Keratinocyte (primary cell): ENCODE data around the gene OR56A3. TPM values are rescaled to one million over a fixed set of nuclear protein-coding genes. Genes with fewer than 3 reads are reported as not detected.

ENCODE experiments used
- DNase-seq: peaks from one replicate; pipeline ENCODE4 v3.0.0-alpha.2; 2011; ENCODE audit warnings: low read depth, missing footprints, low spot score
- FAIRE-seq: peaks from 2 replicates; lab custom pipeline; 2011; peaks lifted over from hg19 to GRCh38; lab: Jason Lieb, UNC
- H2AFZ ChIP-seq: 2 replicates; pipeline ENCODE4 v1.6.0; 2012; ENCODE audit warnings: low read length, control low read depth, inconsistent platforms; ENCODE audit not compliant: control insufficient read depth
- H3K27ac ChIP-seq: 2 replicates; pipeline ENCODE4 v1.5.1; 2011; ENCODE audit warnings: low read length; ENCODE audit not compliant: control insufficient read depth, insufficient read depth
- H3K27me3 ChIP-seq: 3 replicates; pipeline ENCODE4 v1.6.0; 2011; ENCODE audit warnings: low read length; ENCODE audit not compliant: control insufficient read depth, insufficient read depth; ENCODE audit errors: extremely low read depth
- H3K36me3 ChIP-seq, 2 experiments: 2 replicates in 1 of 2; 3 replicates in 1 of 2; pipeline ENCODE4 v1.5.1; 2011; ENCODE audit warnings: low read length in 2 of 2, mild to moderate bottlenecking in 1 of 2; ENCODE audit not compliant: control insufficient read depth in 2 of 2, insufficient read depth in 2 of 2; ENCODE audit errors: extremely low read depth in 1 of 2
- H3K4me1 ChIP-seq: 3 replicates; pipeline ENCODE4 v1.5.1; 2011; ENCODE audit warnings: low read length; ENCODE audit not compliant: control insufficient read depth, insufficient read depth; ENCODE audit errors: extremely low read depth
- H3K4me2 ChIP-seq: 3 replicates; pipeline ENCODE4 v1.6.0; 2011; ENCODE audit warnings: low read depth, low read length; ENCODE audit not compliant: control insufficient read depth, insufficient read depth; ENCODE audit errors: extremely low read depth
- H3K4me3 ChIP-seq, 3 experiments: fragments of 200-600 bp in 1 of 3; sonication (generic) in 1 of 3; 2 replicates in 2 of 3; 3 replicates in 1 of 3; pipeline ENCODE4 v1.5.1; 2011 to 2016; ENCODE audit warnings: low read length in 3 of 3, mild to moderate bottlenecking in 3 of 3, control low read depth in 2 of 3, inconsistent platforms in 1 of 3, low read depth in 1 of 3, mixed read lengths in 1 of 3, mixed run types in 1 of 3, moderate library complexity in 1 of 3; ENCODE audit not compliant: control insufficient read depth in 2 of 3, insufficient read depth in 2 of 3; ENCODE audit errors: extremely low read depth in 1 of 3
- H3K79me2 ChIP-seq: 2 replicates; pipeline ENCODE4 v1.6.0; 2012; ENCODE audit warnings: low read length; ENCODE audit not compliant: control insufficient read depth, insufficient read depth
- H3K9ac ChIP-seq: 3 replicates; pipeline ENCODE4 v1.6.0; 2011; ENCODE audit warnings: low read length; ENCODE audit not compliant: control insufficient read depth, insufficient read depth; ENCODE audit errors: extremely low read depth
- H3K9me1 ChIP-seq: 3 replicates; pipeline ENCODE4 v1.6.0; 2011; ENCODE audit warnings: low read length; ENCODE audit not compliant: control insufficient read depth, insufficient read depth; ENCODE audit errors: extremely low read depth
- H3K9me3 ChIP-seq: 2 replicates; pipeline ENCODE4 v1.5.1; 2012; ENCODE audit warnings: low read depth, low read length; ENCODE audit not compliant: control insufficient read depth
- H4K20me1 ChIP-seq: 3 replicates; pipeline ENCODE4 v1.6.0; 2011; ENCODE audit warnings: low read length; ENCODE audit not compliant: control insufficient read depth, insufficient read depth; ENCODE audit errors: extremely low read depth
- EZH2 ChIP-seq: IDR thresholded peaks from one replicate; pipeline ENCODE4 v1.6.1; 2012; ENCODE audit warnings: inconsistent platforms, mild to moderate bottlenecking, low read length, moderate library complexity
- dilution Hi-C: fragments of 300-500 bp; cut with MboI; formaldehyde crosslinking; loops from one replicate; pipeline ENCODE4 v1.7.0; 2020; ENCODE audit warnings: low sequenced_read_pairs; ENCODE audit not compliant: extremely low pct_ligation_motif_present
- polyA plus RNA-seq, 5 experiments: library from polyadenylated mRNA; depleted of rRNA in 3 of 5; stranded (reverse) in 3 of 5; stranded (forward) in 1 of 5; unstranded in 1 of 5; fragments of >200 nt; gene quantifications; 1 replicate in 1 of 5; 2 replicates in 3 of 5; 3 replicates in 1 of 5; pipeline versions ENCODE4 v1.2.1 to v1.2.3, GENCODE V29; 2011 to 2012; ENCODE audit warnings: missing spikeins in 2 of 5, low read depth in 1 of 5, low replicate concordance in 1 of 5
- TF ChIP-seq, protein P1 (sequence below), 3 experiments: IDR thresholded peaks in 1 of 3; conservative IDR thresholded peaks in 1 of 3; optimal IDR thresholded peaks in 1 of 3; 2 replicates in 2 of 3; 3 replicates in 1 of 3; pipeline versions ENCODE3 to v1.5.1; 2011; ENCODE audit warnings: low read length in 3 of 3, mild to moderate bottlenecking in 3 of 3, moderate library complexity in 2 of 3, control low read depth in 1 of 3, inconsistent platforms in 1 of 3; ENCODE audit not compliant: insufficient read depth in 2 of 3; ENCODE audit errors: extremely low read depth in 1 of 3

The OR56A3 gene
- polyA plus RNA-seq, 1 donor (not counting 4 experiments of a cell fraction or from before 2014, with no cell fraction given) = not detected

DNA sequence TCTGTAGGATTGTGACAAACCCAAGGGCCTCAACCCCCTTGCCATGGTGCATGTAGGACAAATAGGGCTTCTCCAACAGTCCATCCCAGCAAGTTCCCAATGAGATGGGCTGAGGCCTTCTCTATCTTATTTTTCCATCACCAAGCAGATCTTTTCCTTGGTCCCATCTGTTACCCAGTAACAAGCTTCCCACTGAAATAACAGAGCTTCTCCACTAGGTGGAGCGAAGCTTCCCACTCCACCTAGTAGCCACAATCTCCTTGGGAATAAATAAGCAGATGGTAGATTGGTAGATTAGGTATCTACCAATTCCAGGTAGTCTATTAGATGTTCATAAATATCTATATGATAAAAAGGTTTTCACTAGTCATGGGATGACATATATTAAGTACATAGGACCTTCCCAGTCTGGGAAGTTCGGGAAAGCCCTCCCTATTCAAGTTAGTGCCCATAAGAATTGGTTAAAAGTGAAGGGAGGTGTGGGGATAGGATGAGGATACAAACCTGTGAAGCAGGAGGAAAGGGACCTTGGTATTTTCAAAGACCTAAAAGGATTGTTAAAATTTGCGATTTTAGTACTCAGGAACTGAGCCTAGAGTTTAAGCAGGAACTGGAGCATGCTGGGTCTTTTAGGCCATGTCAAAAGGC, 50.7 kb downstream of the OR56A3 start:
- Histone ChIP-seq H3K27me3 (no peaks in the 10 kb centered on the region), H3K36me3 (no peaks in the 10 kb centered on the region), H4K20me1 (no peaks in the 10 kb centered on the region), H2AFZ (no peak overlapping the region), H3K9ac (no peak overlapping the region), H3K9me1 (no peaks in the 10 kb centered on the region), H3K4me3 (no peak overlapping the region), H3K9me3 (no peaks in the 10 kb centered on the region), H3K27ac (no peak overlapping the region), H3K4me2 (no peak overlapping the region), H3K79me2 (no peaks in the 10 kb centered on the region), H3K4me1 (no peaks in the 10 kb centered on the region)
- FAIRE-seq (peak; percentile 17), DNase-seq (peak; percentile 13)
- dilution Hi-C loops = no loop called here
- TF ChIP-seq EZH2 = no peak
- TF ChIP-seq, protein P1, sequence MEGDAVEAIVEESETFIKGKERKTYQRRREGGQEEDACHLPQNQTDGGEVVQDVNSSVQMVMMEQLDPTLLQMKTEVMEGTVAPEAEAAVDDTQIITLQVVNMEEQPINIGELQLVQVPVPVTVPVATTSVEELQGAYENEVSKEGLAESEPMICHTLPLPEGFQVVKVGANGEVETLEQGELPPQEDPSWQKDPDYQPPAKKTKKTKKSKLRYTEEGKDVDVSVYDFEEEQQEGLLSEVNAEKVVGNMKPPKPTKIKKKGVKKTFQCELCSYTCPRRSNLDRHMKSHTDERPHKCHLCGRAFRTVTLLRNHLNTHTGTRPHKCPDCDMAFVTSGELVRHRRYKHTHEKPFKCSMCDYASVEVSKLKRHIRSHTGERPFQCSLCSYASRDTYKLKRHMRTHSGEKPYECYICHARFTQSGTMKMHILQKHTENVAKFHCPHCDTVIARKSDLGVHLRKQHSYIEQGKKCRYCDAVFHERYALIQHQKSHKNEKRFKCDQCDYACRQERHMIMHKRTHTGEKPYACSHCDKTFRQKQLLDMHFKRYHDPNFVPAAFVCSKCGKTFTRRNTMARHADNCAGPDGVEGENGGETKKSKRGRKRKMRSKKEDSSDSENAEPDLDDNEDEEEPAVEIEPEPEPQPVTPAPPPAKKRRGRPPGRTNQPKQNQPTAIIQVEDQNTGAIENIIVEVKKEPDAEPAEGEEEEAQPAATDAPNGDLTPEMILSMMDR (optimal IDR thresholded peaks at IDR 0.05 in 1 of 3, IDR thresholded peaks at IDR 0.05 in 1 of 3, conservative IDR thresholded peaks at IDR 0.05 in 1 of 3; ENCODE audit: extremely low read depth in 1 of 3, insufficient read depth in 2 of 3, low read length in 3 of 3) = peak; percentile 54 to 56 (median 55)

DNA sequence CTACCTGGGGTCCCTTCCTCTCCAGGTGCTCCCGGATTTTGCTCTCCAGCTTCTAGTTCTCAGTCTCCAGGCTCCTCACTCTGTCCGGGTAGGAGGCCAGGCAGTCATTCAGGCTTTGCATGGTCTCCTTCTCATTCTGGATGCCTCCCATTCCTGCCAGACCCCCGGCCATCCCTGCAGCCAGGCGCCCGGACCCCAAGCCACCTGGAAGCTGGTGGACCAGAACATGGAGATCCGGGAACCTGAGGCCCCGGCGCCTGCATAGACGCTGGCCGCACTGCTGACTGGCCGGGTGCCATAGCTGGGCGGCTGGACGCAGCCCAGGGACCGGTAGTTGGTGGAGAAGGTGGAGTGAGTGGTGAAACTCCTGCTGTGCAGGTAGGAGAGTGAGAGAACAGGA, 52.7 kb downstream of the OR56A3 start:
- DNase-seq = no peak
- H3K4me1 ChIP-seq = no peaks in the 10 kb centered on the region
- H4K20me1 ChIP-seq = no peaks in the 10 kb centered on the region
- dilution Hi-C loops = no loop called here
- H3K27ac ChIP-seq = no peak overlapping the region
- H3K4me2 ChIP-seq = no peak overlapping the region
- no peaks in the 10 kb centered on the region for H3K27me3 ChIP-seq
- TF ChIP-seq, protein P1 (optimal IDR thresholded peaks at IDR 0.05 in 1 of 3, IDR thresholded peaks at IDR 0.05 in 1 of 3, conservative IDR thresholded peaks at IDR 0.05 in 1 of 3; ENCODE audit: extremely low read depth in 1 of 3, insufficient read depth in 2 of 3, low read length in 3 of 3) = no peak
- TF ChIP-seq EZH2 = no peak
- H3K9me1 ChIP-seq = no peaks in the 10 kb centered on the region
- no peak for FAIRE-seq
- no peaks in the 10 kb centered on the region for H3K9me3 ChIP-seq
- H3K36me3 ChIP-seq = no peaks in the 10 kb centered on the region
- no peak overlapping the region for H3K4me3 ChIP-seq
- no peak overlapping the region for H3K9ac ChIP-seq
- H2AFZ ChIP-seq = no peak overlapping the region
- H3K79me2 ChIP-seq = no peaks in the 10 kb centered on the region

Other genes with a start within 250 kb of the OR56A3 start
- 0.04 TPM in 1 of 3 replicates, not detected in the others for gene OR56B1, start 205.8 kb upstream of the OR56A3 start, polyA plus RNA-seq
- 0.23 TPM in 1 of 3 replicates, not detected in the others for gene OR52N4, start 188.0 kb upstream of the OR56A3 start, polyA plus RNA-seq
- gene OR52N5, start 158.9 kb upstream of the OR56A3 start, polyA plus RNA-seq = not detected in 3 replicates
- not detected in 3 replicates for gene OR52N1, start 151.0 kb upstream of the OR56A3 start, polyA plus RNA-seq
- gene OR52N2, start 133.3 kb upstream of the OR56A3 start, polyA plus RNA-seq = not detected in 3 replicates
- gene OR52E6, start 100.4 kb upstream of the OR56A3 start, polyA plus RNA-seq = not detected in 3 replicates
- not detected in 3 replicates for gene OR52E8, start 84.6 kb upstream of the OR56A3 start, polyA plus RNA-seq
- not detected in 3 replicates for gene OR52E4, start 61.6 kb upstream of the OR56A3 start, polyA plus RNA-seq
- not detected in 3 replicates for gene OR52E5, start 49.0 kb upstream of the OR56A3 start, polyA plus RNA-seq
- gene OR56A5, start 26.2 kb downstream of the OR56A3 start, polyA plus RNA-seq = not detected in 3 replicates
- not detected in 3 replicates for gene OR52L1, start 44.7 kb downstream of the OR56A3 start, polyA plus RNA-seq
- not detected in 3 replicates for gene OR56A4, start 64.7 kb downstream of the OR56A3 start, polyA plus RNA-seq
- not detected in 3 replicates for gene OR56A1, start 88.5 kb downstream of the OR56A3 start, polyA plus RNA-seq
- not detected in 3 replicates for gene OR56B4, start 165.4 kb downstream of the OR56A3 start, polyA plus RNA-seq
- not detected in 3 replicates for gene OR52B2, start 228.1 kb downstream of the OR56A3 start, polyA plus RNA-seq